Measurements from ENCODE around the gene CEACAM7. TPM values are rescaled to one million over a fixed set of nuclear protein-coding genes. Genes with fewer than 3 reads are reported as not detected.

CEACAM7 gene
- total and polyA plus RNA-seq, 7 donors = 0.01 to 0.32 (median 0.15) TPM; not detected in 4

GRCh38 chr19:41652250-41652649, 35.8 kb downstream of the CEACAM7 start:
- no peak overlapping the region for H3K27ac ChIP-seq
- no peak for ATAC-seq
- DNase-seq = no peak
- no peak overlapping the region for H3K4me3 ChIP-seq
- intact Hi-C loops (cut with DNase I) = no loop called here
- H3K27me3 ChIP-seq (ENCODE audit: insufficient read depth in 3 of 3, low read length in 2 of 3) = peaks cover 0 to 10% (median 0%) of the 10 kb centered on the region in 3 donors
- 65 to 74% (median 66%) methylated on average over 5 of the region's 5 CpGs for WGBS, 3 donors
- no peaks in the 10 kb centered on the region for H3K4me1 ChIP-seq
- peaks cover 8% of the 10 kb centered on the region for H3K9me3 ChIP-seq
- H3K36me3 ChIP-seq (ENCODE audit: insufficient read depth in 1 of 2, low read depth in 1 of 2) = no peaks in the 10 kb centered on the region
- no peak for TF ChIP-seq CTCF (IDR thresholded peaks at IDR 0.05)

DNA sequence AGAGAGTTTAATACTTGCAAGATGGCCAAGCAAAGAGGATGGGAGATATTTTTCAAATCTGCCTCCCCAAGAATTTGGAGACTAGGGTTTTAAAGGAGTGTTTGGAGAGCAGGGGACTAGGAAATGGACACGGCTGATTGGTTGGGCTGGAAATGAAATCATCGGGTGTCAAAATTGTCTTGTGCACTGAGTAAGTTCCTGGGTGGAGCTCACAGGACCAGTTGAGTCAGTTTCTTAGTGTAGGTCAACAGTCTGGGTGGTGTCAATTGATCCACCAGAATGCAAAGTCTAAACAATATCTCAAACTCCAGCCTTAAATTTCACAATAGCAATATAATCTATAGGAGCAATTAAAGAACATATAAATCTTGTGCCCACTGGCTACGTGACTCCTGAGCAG, 38.2 kb downstream of the CEACAM7 start:
- Histone ChIP-seq H3K9me3 (peaks cover 8% of the 10 kb centered on the region), H3K4me3 (no peak overlapping the region), H3K27ac (no peak overlapping the region), H3K4me1 (no peaks in the 10 kb centered on the region), H3K27me3 (ENCODE audit: insufficient read depth in 3 of 3, low read length in 2 of 3) (peaks cover 0 to 5% (median 0%) of the 10 kb centered on the region in 3 donors), H3K36me3 (ENCODE audit: insufficient read depth in 1 of 2, low read depth in 1 of 2) (no peaks in the 10 kb centered on the region)
- ATAC-seq (no peak), DNase-seq (no peak)
- WGBS, 3 donors = 53 to 76% (median 60%) methylated on average over 3 of the region's 3 CpGs
- intact Hi-C loops (cut with DNase I) = no loop called here
- no peak for TF ChIP-seq CTCF (IDR thresholded peaks at IDR 0.05)

GRCh38 chr19:41646589-41647204, 41.4 kb downstream of the CEACAM7 start:
- H3K4me3 ChIP-seq = no peak overlapping the region
- TF ChIP-seq CTCF (IDR thresholded peaks at IDR 0.05) = no peak
- WGBS, 3 donors = 32 to 55% (median 49%) methylated on average over 14 of the region's 14 CpGs
- DNase-seq = no peak
- intact Hi-C loops (cut with DNase I) = no loop called here
- H3K27ac ChIP-seq = no peak overlapping the region
- H3K9me3 ChIP-seq = no peaks in the 10 kb centered on the region
- no peaks in the 10 kb centered on the region for H3K36me3 ChIP-seq (ENCODE audit: insufficient read depth in 1 of 2, low read depth in 1 of 2)
- ATAC-seq = no peak
- peaks cover 0 to 5% (median 0%) of the 10 kb centered on the region in 3 donors for H3K27me3 ChIP-seq (ENCODE audit: insufficient read depth in 3 of 3, low read length in 2 of 3)
- H3K4me1 ChIP-seq = no peaks in the 10 kb centered on the region

- peaks cover 0 to 7% (median 0%) of the 10 kb centered on the region in 3 donors for H3K27me3 ChIP-seq (ENCODE audit: insufficient read depth in 3 of 3, low read length in 2 of 3)
- no peaks in the 10 kb centered on the region for H3K36me3 ChIP-seq (ENCODE audit: insufficient read depth in 1 of 2, low read depth in 1 of 2)
- H3K27ac ChIP-seq = no peak overlapping the region
- H3K9me3 ChIP-seq = no peaks in the 10 kb centered on the region
- no peak for ATAC-seq
- peak; percentile 53 for TF ChIP-seq CTCF (IDR thresholded peaks at IDR 0.05)
- WGBS, 3 donors = 3 to 7% (median 5%) methylated on average over 6 of the region's 6 CpGs
- H3K4me1 ChIP-seq = no peaks in the 10 kb centered on the region
- no peak for DNase-seq
- no peak overlapping the region for H3K4me3 ChIP-seq
- intact Hi-C loops (cut with DNase I) = no loop called here
Measured at GRCh38 chr19:41641879-41642485, 46.1 kb downstream of the CEACAM7 start.

Data from psoas muscle (tissue), 8 donors.